Activated T-cell treated with anti-CD3 and anti-CD28 coated beads, Interleukin-2, amount 50 U/mL, for 24 hours (primary cell): ENCODE results near the gene MGAT3.

Experiments used
- DNase-seq: peaks from one replicate; pipeline ENCODE4 v3.0.0-alpha.2; 2020
- H3K27ac Mint-ChIP-seq: 2 replicates; pipeline ENCODE4 v1.8.0; 2020; ENCODE audit warnings: mild to moderate bottlenecking, mixed read lengths
- H3K27me3 Mint-ChIP-seq: 2 replicates; pipeline ENCODE4 v1.8.0; 2020; ENCODE audit warnings: mixed read lengths
- H3K36me3 Mint-ChIP-seq: 2 replicates; pipeline ENCODE4 v1.8.0; 2020; ENCODE audit warnings: low read depth, mixed read lengths
- H3K4me1 Mint-ChIP-seq: 2 replicates; pipeline ENCODE4 v1.8.0; 2020; ENCODE audit warnings: low read depth, mixed read lengths
- H3K4me3 Mint-ChIP-seq: 2 replicates; pipeline ENCODE4 v1.8.0; 2020; ENCODE audit warnings: mild to moderate bottlenecking, moderate library complexity, mixed read lengths
- H3K9me3 Mint-ChIP-seq: 2 replicates; pipeline ENCODE4 v1.8.0; 2020; ENCODE audit warnings: mixed read lengths

Gene MGAT3

DNA sequence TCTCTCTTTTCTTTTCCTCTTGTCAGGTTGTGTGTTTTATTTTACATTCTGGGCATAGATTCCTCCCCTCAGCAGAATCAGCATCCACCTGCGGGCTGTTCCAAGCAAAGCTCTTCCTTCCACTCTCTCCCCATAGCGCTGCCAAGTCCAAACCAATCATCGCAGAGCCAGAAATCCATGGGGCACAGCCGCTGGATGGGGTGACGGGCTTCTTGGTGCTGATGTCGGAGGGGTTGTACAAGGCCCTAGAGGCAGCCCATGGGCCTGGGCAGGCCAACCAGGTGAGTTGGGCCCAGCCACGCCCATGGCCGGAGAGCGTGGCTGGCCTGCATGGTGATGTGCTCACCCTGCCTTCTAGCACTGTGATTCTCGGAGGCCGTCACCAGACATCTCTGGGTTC lies 35.1 kb upstream of the MGAT3 start:
- DNase-seq = no peak
- no peaks in the 10 kb centered on the region for H3K27me3 Mint-ChIP-seq
- peaks cover under 1% of the 10 kb centered on the region for H3K4me1 Mint-ChIP-seq
- H3K36me3 Mint-ChIP-seq = peaks cover 77% of the 10 kb centered on the region
- H3K9me3 Mint-ChIP-seq = no peaks in the 10 kb centered on the region
- no peak overlapping the region for H3K27ac Mint-ChIP-seq
- H3K4me3 Mint-ChIP-seq = no peak overlapping the region

DNA sequence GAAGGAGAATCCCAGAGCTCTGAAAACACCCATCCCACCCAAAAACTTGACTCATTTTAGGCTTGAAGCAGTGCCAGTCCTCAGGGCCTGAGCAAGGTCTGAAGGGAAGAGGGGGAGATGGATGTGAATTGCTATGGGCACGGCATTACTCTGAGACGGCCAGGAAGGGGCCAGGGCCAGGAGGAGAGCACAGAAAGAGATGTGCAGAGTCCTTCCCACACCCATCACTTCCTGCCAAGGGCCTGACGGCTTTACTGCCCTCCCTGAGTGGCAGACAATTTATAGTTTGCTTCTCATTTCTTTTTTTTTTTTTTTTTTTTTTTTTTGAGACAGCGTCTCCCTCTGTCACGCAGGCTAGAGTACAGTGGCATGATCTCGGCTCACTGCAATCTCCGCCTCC lies 34.7 kb upstream of the MGAT3 start:
- no peak for DNase-seq
- Mint-ChIP-seq H3K4me1 (no peaks in the 10 kb centered on the region), H3K4me3 (no peak overlapping the region), H3K9me3 (no peaks in the 10 kb centered on the region), H3K27me3 (no peaks in the 10 kb centered on the region), H3K36me3 (peaks cover 77% of the 10 kb centered on the region), H3K27ac (no peak overlapping the region)

DNA sequence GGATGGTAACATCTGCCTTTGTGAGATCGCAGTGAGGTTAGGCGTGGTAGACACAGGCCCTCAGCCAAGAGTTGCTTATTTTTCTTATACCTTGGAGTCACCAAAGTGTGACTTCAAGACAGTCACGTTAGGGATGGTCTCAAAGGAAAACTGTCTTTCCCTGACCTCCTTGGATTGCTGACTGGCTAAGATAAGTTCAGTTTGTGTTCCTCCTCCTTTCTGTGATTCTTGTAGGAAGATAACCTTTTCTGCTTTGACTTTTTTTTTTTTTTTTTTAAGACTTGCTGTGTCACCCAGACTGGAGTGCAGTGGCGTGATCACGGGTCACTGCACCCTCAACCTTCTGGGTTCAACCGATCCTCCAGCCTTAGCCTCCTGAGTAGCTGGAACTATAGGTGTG lies 34.1 kb upstream of the MGAT3 start:
- Mint-ChIP-seq H3K4me3 (no peak overlapping the region), H3K27me3 (no peaks in the 10 kb centered on the region)

DNA sequence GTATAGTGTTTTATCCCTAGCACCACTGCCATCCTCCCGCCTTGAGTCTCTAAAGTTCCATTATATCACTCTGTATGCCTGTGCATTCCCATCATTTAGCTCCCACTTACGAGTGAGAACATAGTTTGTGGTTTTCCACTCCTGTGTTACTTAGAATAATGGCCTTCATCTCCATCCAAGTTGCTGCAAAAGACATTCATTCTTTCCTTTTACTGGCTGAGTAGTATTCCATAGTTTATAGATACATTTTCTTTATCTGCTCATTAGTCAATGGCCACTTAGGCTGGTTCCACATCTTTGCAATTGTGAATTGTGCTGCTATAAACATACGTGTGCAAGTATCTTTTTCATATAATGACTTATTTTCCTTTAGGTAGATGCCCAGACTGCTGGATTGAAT lies 32.8 kb upstream of the MGAT3 start:
- Mint-ChIP-seq H3K36me3 (peaks cover 77% of the 10 kb centered on the region), H3K27me3 (no peaks in the 10 kb centered on the region), H3K9me3 (no peaks in the 10 kb centered on the region), H3K4me1 (no peaks in the 10 kb centered on the region), H3K4me3 (no peak overlapping the region), H3K27ac (no peak overlapping the region)
- no peak for DNase-seq

More for the DNA sequence above, 34.1 kb upstream of the MGAT3 start:
- Mint-ChIP-seq H3K27ac (no peak overlapping the region), H3K9me3 (no peaks in the 10 kb centered on the region), H3K36me3 (peaks cover 77% of the 10 kb centered on the region), H3K4me1 (no peaks in the 10 kb centered on the region)
- DNase-seq = no peak

DNA sequence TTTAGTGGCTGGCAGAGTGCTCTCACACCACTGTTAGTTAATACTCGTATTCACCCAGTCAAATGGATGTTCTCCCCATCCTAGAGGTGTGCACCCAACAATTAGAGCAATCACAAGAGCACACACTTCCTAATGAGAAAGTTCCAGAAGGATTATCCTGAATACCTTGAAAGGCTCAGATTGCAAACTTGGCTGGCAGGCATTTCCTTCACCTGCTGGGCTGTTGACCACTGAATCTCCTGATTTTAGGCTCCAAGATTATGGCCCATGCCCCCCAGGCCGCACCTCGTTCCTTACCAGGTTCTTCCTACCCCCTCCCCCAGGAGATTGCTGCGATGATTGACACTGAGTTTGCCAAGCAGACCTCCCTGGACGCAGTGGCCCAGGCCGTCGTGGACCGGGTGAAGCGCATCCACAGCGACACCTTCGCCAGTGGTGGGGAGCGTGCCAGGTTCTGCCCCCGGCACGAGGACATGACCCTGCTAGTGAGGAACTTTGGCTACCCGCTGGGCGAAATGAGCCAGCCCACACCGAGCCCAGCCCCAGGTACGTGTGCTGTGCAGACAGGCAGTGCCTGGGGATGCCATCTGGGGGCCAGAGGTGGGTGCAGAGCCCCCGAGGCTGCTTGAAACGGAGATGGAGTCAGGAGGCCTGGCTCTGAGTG lies 30.3 kb upstream of the MGAT3 start:
- H3K9me3 Mint-ChIP-seq = no peaks in the 10 kb centered on the region
- H3K4me3 Mint-ChIP-seq = no peak overlapping the region
- no peak for DNase-seq
- no peaks in the 10 kb centered on the region for H3K27me3 Mint-ChIP-seq
- peaks cover 74% of the 10 kb centered on the region for H3K36me3 Mint-ChIP-seq
- no peaks in the 10 kb centered on the region for H3K4me1 Mint-ChIP-seq
- H3K27ac Mint-ChIP-seq = no peak overlapping the region

DNA sequence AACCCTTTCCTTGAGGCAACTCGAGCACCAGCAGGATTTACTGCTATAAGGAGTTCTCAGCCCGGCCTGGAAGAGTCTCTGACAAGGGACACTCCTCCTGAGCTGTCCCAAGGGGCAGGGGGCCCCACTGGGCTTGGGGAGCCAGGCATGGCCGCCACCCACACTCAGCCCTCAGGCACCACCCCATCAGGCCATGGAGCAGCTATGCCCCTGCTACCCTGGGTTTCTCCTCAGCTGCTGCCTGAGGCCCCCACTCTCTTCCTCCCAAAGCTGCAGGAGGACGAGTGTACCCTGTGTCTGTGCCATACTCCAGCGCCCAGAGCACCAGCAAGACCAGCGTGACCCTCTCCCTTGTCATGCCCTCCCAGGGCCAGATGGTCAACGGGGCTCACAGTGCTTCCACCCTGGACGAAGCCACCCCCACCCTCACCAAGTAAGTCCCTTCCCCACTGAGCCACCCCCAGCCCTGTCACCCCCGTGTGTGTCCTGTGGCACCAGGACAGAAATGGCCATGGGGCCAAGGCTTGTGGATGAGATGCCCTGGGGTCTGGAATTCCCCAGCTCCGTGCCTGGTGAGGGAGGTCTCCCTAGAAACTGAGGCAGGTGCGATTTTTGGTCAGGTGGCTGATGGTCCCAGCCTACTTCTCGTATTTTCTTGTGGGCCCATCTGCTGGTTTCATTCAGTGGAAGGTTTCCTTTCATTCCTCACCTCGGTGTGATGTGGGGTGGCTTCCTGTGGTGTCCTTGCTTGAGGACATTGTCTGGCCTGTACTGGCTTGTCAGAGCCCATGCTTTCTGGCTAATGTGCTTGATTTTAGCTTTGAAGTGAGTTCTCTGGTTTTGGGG lies 28.8 kb upstream of the MGAT3 start:
- no peak overlapping the region for H3K27ac Mint-ChIP-seq
- DNase-seq = no peak
- H3K9me3 Mint-ChIP-seq = no peaks in the 10 kb centered on the region
- peaks cover 75% of the 10 kb centered on the region for H3K36me3 Mint-ChIP-seq
- H3K4me1 Mint-ChIP-seq = no peaks in the 10 kb centered on the region
- no peak overlapping the region for H3K4me3 Mint-ChIP-seq
- no peaks in the 10 kb centered on the region for H3K27me3 Mint-ChIP-seq

DNA sequence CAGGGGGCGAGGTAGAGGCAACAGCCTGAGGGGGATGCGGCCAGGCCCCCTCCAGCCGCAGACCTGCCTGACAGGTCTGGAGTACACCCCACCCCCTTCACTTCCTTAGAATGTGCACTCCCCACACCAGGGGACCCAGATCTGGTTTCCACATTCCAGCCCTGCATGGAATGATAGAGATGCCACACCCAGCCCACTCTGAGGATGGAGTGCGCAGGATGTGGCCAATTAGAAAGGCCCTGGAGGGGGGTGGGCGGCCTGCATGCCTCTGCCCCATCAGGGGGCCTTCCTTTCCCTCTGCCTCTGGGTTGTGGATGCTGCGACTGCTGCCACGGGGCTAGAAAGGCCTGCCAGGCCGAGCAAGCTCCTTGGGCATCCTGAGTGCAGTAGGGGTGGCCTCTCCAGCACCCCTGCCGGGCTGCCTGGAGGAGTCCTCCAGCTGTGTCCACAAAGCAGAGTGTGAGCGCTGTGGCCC lies 28.2 kb upstream of the MGAT3 start:
- peaks cover 74% of the 10 kb centered on the region for H3K36me3 Mint-ChIP-seq
- H3K27ac Mint-ChIP-seq = no peak overlapping the region
- no peak for DNase-seq
- H3K4me1 Mint-ChIP-seq = no peaks in the 10 kb centered on the region
- no peaks in the 10 kb centered on the region for H3K9me3 Mint-ChIP-seq
- H3K4me3 Mint-ChIP-seq = no peak overlapping the region
- no peaks in the 10 kb centered on the region for H3K27me3 Mint-ChIP-seq

DNA sequence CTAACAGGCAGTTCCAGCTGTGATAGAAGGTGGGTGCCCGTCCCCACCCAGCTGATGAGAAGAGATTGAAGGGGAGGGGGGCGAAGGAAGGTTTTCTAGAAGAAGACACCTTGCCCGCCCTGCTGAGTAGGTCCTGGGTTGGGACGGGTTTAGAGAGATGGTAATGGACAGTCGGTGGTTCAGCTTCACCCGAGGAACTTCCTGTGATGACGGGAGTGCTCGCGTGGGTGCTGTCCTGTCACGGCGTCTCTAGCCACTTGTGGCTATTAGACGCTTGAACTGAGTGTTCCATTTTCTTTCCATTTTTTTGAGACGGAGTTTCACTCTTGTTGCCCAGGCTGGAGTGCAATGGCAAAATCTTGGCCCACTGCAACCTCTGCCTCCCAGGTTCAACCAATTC lies 27.6 kb upstream of the MGAT3 start:
- Mint-ChIP-seq H3K9me3 (no peaks in the 10 kb centered on the region), H3K27me3 (no peaks in the 10 kb centered on the region), H3K4me1 (no peaks in the 10 kb centered on the region), H3K27ac (no peak overlapping the region), H3K36me3 (peaks cover 74% of the 10 kb centered on the region), H3K4me3 (no peak overlapping the region)
- no peak for DNase-seq

DNA sequence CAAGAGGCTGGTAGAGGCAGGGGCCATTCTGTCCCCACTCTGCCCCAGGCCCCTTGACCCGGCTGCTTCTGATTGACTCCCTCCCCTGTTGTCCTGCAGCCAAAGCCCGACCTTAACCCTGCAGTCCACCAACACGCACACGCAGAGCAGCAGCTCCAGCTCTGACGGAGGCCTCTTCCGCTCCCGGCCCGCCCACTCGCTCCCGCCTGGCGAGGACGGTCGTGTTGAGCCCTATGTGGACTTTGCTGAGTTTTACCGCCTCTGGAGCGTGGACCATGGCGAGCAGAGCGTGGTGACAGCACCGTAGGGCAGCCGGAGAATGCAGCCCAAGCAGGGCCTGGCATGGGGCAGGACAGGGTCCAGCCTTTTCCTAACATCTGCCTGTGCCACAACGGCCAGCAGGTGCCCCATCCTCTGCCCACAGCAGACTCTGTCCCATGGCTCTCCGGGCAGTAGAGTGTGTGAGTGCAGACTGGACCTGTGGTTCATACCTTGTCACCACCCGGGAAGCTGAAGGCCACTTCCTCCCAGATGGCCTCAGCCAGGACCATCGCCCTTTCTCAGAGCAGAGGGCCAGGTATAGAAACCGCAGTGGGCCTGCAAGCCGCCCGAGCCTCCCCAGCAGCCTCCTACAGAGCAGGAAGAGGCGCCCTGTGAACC lies 26.8 kb upstream of the MGAT3 start:
- peaks cover 69% of the 10 kb centered on the region for H3K36me3 Mint-ChIP-seq
- H3K27ac Mint-ChIP-seq = no peak overlapping the region
- H3K9me3 Mint-ChIP-seq = no peaks in the 10 kb centered on the region
- DNase-seq = no peak
- no peak overlapping the region for H3K4me3 Mint-ChIP-seq
- H3K27me3 Mint-ChIP-seq = no peaks in the 10 kb centered on the region
- H3K4me1 Mint-ChIP-seq = no peaks in the 10 kb centered on the region

DNA sequence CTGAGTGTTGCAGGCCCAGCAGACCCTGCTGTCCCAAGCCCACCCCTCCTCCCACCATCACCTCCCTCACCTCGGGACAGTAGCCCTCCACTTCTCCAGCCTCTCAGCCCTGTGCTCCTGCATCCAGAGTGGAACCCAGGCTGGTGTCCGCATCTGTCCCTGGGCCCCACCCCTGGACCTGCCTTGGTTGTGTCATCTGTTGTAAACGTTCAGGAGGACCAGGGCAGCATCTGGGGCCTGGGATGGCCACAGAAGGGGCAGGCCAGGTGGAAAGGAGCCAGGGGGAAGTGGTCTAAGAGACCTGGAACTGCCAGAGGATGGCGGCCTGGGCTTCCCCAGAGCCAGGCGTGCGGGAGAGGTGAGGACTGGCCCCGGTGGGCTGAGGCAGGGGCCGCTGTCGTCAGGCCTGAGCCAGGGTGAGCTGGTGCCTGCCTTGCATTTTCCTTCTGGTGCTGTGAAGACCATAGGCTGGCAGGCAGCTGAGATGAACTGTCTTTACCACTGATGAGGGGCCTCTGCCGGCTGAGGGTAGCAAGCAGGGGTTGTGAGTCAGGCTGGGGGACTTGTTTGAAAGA lies 26.1 kb upstream of the MGAT3 start:
- no peaks in the 10 kb centered on the region for H3K4me1 Mint-ChIP-seq
- no peak for DNase-seq
- no peaks in the 10 kb centered on the region for H3K9me3 Mint-ChIP-seq
- H3K27ac Mint-ChIP-seq = no peak overlapping the region
- no peaks in the 10 kb centered on the region for H3K27me3 Mint-ChIP-seq
- H3K36me3 Mint-ChIP-seq = peaks cover 69% of the 10 kb centered on the region
- no peak overlapping the region for H3K4me3 Mint-ChIP-seq

DNA sequence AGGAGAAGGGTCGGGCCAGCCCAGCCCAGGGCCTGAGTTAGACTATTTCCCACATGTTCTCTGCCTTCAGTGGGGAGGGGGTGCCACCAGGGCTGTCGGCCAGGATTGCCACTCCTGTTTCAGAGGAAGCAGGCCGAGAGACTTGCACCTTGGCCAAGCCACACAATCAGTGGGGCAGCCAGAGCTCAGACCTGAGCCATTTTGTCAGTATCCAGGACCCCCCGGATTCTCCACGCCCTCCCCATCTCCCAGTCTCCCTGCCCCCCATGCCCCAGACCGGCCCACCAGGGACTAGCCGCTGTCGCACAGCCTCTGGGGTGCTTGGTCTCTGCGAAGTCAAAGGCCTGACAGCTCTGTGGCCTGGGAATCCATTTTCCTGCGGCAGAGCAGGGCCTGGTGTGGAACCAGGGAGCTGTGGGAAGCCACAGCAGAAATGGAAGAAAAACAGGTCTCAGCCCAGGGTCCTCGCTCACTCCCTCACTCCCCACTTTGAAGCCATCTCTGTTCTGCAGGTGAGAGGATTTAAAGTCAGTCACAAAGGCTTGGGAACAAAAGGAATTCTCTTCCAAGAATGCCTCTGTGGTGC lies 25.5 kb upstream of the MGAT3 start:
- Mint-ChIP-seq H3K27ac (no peak overlapping the region), H3K27me3 (no peaks in the 10 kb centered on the region), H3K9me3 (no peaks in the 10 kb centered on the region), H3K4me3 (no peak overlapping the region), H3K4me1 (no peaks in the 10 kb centered on the region), H3K36me3 (peaks cover 65% of the 10 kb centered on the region)
- no peak for DNase-seq

DNA sequence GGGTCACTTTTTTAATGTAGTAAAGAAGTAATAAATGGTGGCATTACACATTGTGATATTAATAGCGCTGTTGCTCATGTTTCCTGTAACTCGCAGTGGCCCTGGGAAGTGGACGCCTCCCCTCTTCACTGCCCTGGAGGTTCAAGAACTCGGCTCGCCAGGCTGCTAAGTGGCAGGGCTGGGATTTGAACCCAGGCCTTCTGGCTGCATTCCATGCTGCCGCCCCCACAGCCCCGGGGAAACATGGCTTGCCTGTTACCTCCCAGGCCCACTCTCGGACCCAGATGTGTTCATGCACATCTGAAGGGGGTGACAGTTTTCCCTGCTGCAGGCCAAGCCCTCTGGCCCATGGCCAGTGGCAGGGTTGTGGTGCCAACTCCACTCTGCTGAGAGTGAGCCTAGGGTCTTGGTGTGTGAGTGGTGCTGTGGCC lies 25.0 kb upstream of the MGAT3 start:
- H3K36me3 Mint-ChIP-seq = peaks cover 60% of the 10 kb centered on the region
- no peak for DNase-seq
- no peak overlapping the region for H3K4me3 Mint-ChIP-seq
- H3K9me3 Mint-ChIP-seq = no peaks in the 10 kb centered on the region
- H3K27ac Mint-ChIP-seq = no peak overlapping the region
- H3K27me3 Mint-ChIP-seq = no peaks in the 10 kb centered on the region
- no peaks in the 10 kb centered on the region for H3K4me1 Mint-ChIP-seq

DNA sequence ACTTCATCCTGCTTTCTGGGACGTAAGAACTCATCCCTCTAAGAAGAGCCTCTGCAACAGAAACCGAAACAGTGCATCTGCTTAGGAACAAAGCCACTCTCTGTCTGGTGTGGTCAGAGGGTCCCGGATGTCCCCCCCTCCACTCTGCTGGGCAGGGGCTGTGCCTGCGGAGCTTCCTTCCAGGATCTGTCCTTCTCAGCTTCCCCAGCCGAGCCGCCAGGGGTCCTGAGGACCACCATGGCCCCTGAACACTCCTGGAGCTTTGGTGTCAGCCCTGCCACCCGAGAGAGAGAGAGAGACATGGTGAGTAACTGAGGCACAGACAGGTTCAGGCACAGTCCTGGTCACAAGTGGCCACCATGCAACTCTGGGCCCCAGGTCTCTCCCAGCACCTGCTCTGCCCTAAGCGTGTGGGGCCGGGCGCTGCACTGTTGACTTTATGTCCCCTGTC lies 24.4 kb upstream of the MGAT3 start:
- Mint-ChIP-seq H3K4me1 (peaks cover 4% of the 10 kb centered on the region), H3K27me3 (no peaks in the 10 kb centered on the region), H3K9me3 (no peaks in the 10 kb centered on the region), H3K4me3 (no peak overlapping the region), H3K27ac (no peak overlapping the region), H3K36me3 (peaks cover 54% of the 10 kb centered on the region)
- no peak for DNase-seq

DNA sequence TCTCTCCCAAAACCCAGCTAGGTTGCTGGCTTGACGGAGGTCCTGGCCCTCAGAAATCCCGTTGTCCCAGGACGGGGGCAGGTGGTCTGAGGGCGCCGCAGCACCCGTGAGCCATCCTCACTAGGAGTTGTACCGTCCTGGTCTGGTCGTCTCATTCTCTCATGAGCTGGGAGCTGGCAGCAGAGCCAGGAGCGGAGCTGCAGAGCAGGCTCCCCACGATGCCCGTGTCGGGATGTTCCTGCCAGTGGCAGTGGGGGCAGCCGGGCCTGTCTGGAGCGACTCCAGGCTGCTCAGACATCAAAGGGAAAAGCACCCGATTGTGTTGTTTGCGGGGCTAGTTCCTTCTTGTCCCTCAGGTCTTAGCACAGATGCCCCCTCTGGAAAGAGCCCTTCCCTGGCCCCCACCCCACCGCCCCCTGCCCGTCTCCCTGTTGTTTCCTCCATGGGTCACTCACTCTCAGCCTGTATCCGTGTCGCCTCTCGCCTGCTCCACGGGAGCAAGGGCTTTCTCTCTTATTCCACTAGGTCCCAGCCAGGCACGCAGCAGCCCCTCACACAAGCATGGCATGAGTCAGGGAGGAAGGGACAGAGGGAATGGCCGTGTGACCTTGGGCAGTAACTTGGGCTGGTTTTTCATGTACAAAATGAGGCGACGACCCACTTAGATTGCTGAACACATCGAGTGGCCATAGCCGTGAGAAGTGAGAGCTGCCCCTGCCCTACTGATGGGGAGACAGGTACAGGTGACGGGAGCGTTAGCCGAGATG lies 23.2 kb upstream of the MGAT3 start:
- Mint-ChIP-seq H3K4me1 (peaks cover 8% of the 10 kb centered on the region), H3K27me3 (peaks cover 4% of the 10 kb centered on the region), H3K9me3 (no peaks in the 10 kb centered on the region), H3K36me3 (peaks cover 42% of the 10 kb centered on the region), H3K4me3 (no peak overlapping the region), H3K27ac (no peak overlapping the region)
- no peak for DNase-seq
